ENCODE results near the gene TAL1. TPM values are rescaled to one million over a fixed set of nuclear protein-coding genes. Genes with fewer than 3 reads are reported as not detected.
A peak's percentile ranks its signal among the peaks of the same experiment; 100 is the strongest.

TAL1 gene
- total and polyA plus RNA-seq, 2 of the 13 experiments (the other 11 are each of a cell fraction or from before 2014, with no cell fraction given): 0.05 TPM; not detected in 1

DNA sequence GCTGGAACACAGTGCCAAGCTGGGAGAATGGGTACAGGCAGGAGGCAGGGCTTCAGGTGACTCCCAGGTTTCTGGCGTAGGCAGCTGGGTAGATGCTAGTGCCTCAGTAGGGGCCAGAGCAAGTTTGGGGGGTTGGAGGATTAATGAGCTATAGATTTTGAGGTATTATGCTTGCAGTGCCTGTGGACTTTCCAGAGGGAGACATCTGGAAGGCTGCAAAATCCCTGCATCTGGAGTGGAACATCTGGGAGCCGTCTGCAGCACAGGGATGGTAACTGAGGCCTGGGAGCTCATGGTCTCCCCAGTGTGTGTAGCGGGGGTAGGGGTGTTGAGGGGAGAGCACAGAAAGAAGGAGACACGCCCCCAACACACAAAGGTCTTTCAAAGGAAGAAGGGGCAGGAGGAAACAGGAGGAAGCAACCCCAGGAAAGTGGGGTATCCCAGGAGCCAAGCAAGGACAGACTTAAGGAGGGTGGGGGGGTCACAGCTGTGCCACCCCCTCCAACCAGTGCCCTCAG is 40.0 kb downstream of the TAL1 start:
- in situ Hi-C loops (cut with HindIII; ENCODE audit: extremely low pct_ligation_motif_present, low pct_unique_long_range_greater_than_20kb): loop anchor here (5.0 to 25.0 kb wide), 2 partner anchors 70 to 520 kb away; no protein-coding TSS in a partner anchor
- no peak for FAIRE-seq
- H3K9me3 ChIP-seq (ENCODE audit: low read length): no peaks in the 10 kb centered on the region
- TSS peak; percentile 82 for BruUV-seq (replicated peaks)
- 8% methylated on average over 4 of the region's 4 CpGs for WGBS (ENCODE audit: low lambda C conversion rate)
- H4K20me1 ChIP-seq (ENCODE audit: insufficient read depth, low read length): no peaks in the 10 kb centered on the region
- no peaks in the 10 kb centered on the region for H3K79me2 ChIP-seq (ENCODE audit: insufficient read depth, low read length)
- no peak overlapping the region for H2AFZ ChIP-seq (ENCODE audit: low read length)
- ChIA-PET CTCF (ENCODE audit: low intra/inter-chr PET ratio, low total read pairs) (interaction anchor here (1.6 to 3.9 kb wide), 2 partner anchors 13 to 71 kb away, joined by 10 to 28 read pairs; no protein-coding TSS in a partner anchor), POLR2A (interaction anchor here (1.0 to 8.3 kb wide), 10 partner anchors 9 to 576 kb away, joined by 3 to 168 read pairs (median 8); partner anchors contain the start of genes CMPK1, MOB3C and STIL)
- peak overlapping the region; percentile 92 for H3K27ac ChIP-seq (ENCODE audit: extremely low read length, insufficient read depth, low read length)
- peaks cover 81% of the 10 kb centered on the region for H3K4me1 ChIP-seq (ENCODE audit: insufficient read depth, low read length)
- peak; percentile 8 for ATAC-seq
- H3K4me3 ChIP-seq (replicated peaks in 1 of 3; ENCODE audit: insufficient read depth in 1 of 3, low read depth in 2 of 3, low read length in 3 of 3): peak overlapping the region; percentile 41 to 66 (median 53); a peak in 5 of 6 replicates
- no peaks in the 10 kb centered on the region for H3K36me3 ChIP-seq (replicated peaks in 1 of 2; ENCODE audit: control insufficient read depth in 1 of 2, insufficient read depth in 2 of 2, low read length in 2 of 2)
- intact Hi-C loops (cut with micrococcal nuclease; ENCODE audit: unreplicated experiment): loop anchor here (5.0 kb wide), 1 partner anchor 230 kb away; no protein-coding TSS in a partner anchor
- peak overlapping the region; percentile 79 for H3K4me2 ChIP-seq (ENCODE audit: low read depth, low read length)
- H3K9ac ChIP-seq (ENCODE audit: insufficient read depth, low read depth, low read length): peak overlapping the region; percentile 77
- DNase-seq (ENCODE audit: low spot score): no peak
- no peaks in the 10 kb centered on the region for H3K27me3 ChIP-seq (ENCODE audit: control insufficient read depth in 1 of 2, insufficient read depth in 2 of 2, low read length in 2 of 2)
- TF ChIP-seq NR1H2 (CRISPR knock-in tag; IDR thresholded peaks at IDR 0.05; ENCODE audit: borderline replicate concordance, low read depth): no peak
- TF ChIP-seq MEF2D (CRISPR knock-in tag; IDR thresholded peaks at IDR 0.05): no peak
- no peak for TF ChIP-seq MZF1 (CRISPR knock-in tag; IDR thresholded peaks at IDR 0.05; ENCODE audit: borderline replicate concordance)
- no peak for TF ChIP-seq PCBP2 (optimal IDR thresholded peaks at IDR 0.05; ENCODE audit: low read depth, low read length, poor library complexity, severe bottlenecking)
- TF ChIP-seq MAZ (IDR thresholded peaks at IDR 0.05; ENCODE audit: borderline replicate concordance, low read depth, low read length): no peak
- no peak for TF ChIP-seq MAZ (CRISPR knock-in tag; IDR thresholded peaks at IDR 0.05; ENCODE audit: low read depth)
- TF ChIP-seq, protein P1, sequence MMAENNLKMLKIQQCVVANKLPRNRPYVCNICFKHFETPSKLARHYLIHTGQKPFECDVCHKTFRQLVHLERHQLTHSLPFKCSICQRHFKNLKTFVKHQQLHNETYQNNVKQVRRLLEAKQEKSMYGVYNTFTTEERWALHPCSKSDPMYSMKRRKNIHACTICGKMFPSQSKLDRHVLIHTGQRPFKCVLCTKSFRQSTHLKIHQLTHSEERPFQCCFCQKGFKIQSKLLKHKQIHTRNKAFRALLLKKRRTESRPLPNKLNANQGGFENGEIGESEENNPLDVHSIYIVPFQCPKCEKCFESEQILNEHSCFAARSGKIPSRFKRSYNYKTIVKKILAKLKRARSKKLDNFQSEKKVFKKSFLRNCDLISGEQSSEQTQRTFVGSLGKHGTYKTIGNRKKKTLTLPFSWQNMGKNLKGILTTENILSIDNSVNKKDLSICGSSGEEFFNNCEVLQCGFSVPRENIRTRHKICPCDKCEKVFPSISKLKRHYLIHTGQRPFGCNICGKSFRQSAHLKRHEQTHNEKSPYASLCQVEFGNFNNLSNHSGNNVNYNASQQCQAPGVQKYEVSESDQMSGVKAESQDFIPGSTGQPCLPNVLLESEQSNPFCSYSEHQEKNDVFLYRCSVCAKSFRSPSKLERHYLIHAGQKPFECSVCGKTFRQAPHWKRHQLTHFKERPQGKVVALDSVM (CRISPR knock-in tag; IDR thresholded peaks at IDR 0.05): no peak
- TF ChIP-seq ZBTB3 (CRISPR knock-in tag; IDR thresholded peaks at IDR 0.05; ENCODE audit: borderline replicate concordance, low read depth): no peak
- TF ChIP-seq, protein P2, sequence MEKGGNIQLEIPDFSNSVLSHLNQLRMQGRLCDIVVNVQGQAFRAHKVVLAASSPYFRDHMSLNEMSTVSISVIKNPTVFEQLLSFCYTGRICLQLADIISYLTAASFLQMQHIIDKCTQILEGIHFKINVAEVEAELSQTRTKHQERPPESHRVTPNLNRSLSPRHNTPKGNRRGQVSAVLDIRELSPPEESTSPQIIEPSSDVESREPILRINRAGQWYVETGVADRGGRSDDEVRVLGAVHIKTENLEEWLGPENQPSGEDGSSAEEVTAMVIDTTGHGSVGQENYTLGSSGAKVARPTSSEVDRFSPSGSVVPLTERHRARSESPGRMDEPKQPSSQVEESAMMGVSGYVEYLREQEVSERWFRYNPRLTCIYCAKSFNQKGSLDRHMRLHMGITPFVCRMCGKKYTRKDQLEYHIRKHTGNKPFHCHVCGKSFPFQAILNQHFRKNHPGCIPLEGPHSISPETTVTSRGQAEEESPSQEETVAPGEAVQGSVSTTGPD (CRISPR knock-in tag; IDR thresholded peaks at IDR 0.05): no peak
- TF ChIP-seq, protein P3, sequence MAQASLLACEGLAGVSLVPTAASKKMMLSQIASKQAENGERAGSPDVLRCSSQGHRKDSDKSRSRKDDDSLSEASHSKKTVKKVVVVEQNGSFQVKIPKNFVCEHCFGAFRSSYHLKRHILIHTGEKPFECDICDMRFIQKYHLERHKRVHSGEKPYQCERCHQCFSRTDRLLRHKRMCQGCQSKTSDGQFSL (CRISPR knock-in tag; IDR thresholded peaks at IDR 0.05): no peak
- TF ChIP-seq ZKSCAN5 (CRISPR knock-in tag; IDR thresholded peaks at IDR 0.05): no peak
- no peak for TF ChIP-seq SATB2 (CRISPR knock-in tag; IDR thresholded peaks at IDR 0.05)
- TF ChIP-seq BRD4 (CRISPR knock-in tag; IDR thresholded peaks at IDR 0.05): no peak
- TF ChIP-seq, protein P4, sequence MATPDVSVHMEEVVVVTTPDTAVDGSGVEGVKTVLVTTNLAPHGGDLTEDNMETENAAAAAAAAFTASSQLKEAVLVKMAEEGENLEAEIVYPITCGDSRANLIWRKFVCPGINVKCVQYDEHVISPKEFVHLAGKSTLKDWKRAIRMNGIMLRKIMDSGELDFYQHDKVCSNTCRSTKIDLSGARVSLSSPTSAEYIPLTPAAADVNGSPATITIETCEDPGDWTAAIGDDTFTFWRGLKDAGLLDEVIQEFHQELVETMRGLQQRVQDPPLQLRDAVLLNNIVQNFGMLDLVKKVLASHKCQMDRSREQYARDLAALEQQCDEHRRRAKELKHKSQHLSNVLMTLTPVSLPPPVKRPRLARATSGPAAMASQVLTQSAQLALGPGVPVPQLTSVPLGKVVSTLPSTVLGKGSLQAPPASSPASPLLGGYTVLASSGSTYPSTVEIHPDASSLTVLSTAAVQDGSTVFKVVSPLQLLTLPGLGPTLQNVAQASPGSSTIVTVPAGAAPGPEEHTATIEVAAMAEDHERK (CRISPR knock-in tag; IDR thresholded peaks at IDR 0.05; ENCODE audit: low read depth): no peak
- TF ChIP-seq, protein P5, sequence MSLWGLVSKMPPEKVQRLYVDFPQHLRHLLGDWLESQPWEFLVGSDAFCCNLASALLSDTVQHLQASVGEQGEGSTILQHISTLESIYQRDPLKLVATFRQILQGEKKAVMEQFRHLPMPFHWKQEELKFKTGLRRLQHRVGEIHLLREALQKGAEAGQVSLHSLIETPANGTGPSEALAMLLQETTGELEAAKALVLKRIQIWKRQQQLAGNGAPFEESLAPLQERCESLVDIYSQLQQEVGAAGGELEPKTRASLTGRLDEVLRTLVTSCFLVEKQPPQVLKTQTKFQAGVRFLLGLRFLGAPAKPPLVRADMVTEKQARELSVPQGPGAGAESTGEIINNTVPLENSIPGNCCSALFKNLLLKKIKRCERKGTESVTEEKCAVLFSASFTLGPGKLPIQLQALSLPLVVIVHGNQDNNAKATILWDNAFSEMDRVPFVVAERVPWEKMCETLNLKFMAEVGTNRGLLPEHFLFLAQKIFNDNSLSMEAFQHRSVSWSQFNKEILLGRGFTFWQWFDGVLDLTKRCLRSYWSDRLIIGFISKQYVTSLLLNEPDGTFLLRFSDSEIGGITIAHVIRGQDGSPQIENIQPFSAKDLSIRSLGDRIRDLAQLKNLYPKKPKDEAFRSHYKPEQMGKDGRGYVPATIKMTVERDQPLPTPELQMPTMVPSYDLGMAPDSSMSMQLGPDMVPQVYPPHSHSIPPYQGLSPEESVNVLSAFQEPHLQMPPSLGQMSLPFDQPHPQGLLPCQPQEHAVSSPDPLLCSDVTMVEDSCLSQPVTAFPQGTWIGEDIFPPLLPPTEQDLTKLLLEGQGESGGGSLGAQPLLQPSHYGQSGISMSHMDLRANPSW (CRISPR knock-in tag; IDR thresholded peaks at IDR 0.05; ENCODE audit: borderline replicate concordance): no peak
- TF ChIP-seq ZBTB7A (CRISPR knock-in tag; IDR thresholded peaks at IDR 0.05): no peak
